GM12878 (cell line): Measurements from ENCODE around the gene IRF9. TPM values are rescaled to one million over a fixed set of nuclear protein-coding genes. Genes with fewer than 3 reads are reported as not detected.

Experiments used
- ATAC-seq: fragments of 200-7000 bp; cut with Tn5 transposase; 3 replicates; pipeline ENCODE4 v1.9.1; 2020; ENCODE audit warnings: mild to moderate bottlenecking, moderate library complexity
- BruUV-seq: library from RNA; stranded (reverse); fragments of 400-500 nt; replicated peaks from 2 replicates; lab custom pipeline; 2021; lab: Mats Ljungman, UMichigan
- CTCF ChIA-PET: fragments of 300-600 bp; sonication (Branson Sonifier 250); formaldehyde crosslinking; extraction: SDS; loops from one replicate; lab custom pipeline; 2021; ENCODE audit warnings: inconsistent platforms; lab: Yijun Ruan, JAX
- POLR2A ChIA-PET: fragments of 350-600 bp; formaldehyde crosslinking; extraction: SDS; loops from one replicate; lab custom pipeline; 2021; ENCODE audit warnings: inconsistent platforms; lab: Charles Lee
- RAD21 ChIA-PET: fragments of 300-600 bp; sonication (Branson Sonifier 250); formaldehyde crosslinking; loops from one replicate; lab custom pipeline; 2023; ENCODE audit warnings: antibody characterized with exemption; ENCODE audit not compliant: unreplicated experiment; lab: Charles Lee
- SMC1A ChIA-PET: fragments of 300-600 bp; sonication (Branson Sonifier 250); formaldehyde crosslinking; loops from one replicate; lab custom pipeline; 2023; ENCODE audit not compliant: unreplicated experiment, uncharacterized antibody; lab: Charles Lee
- DNase-seq: peaks from one replicate; pipeline ENCODE4 v3.0.0-alpha.2; 2011; ENCODE audit warnings: low read depth, low spot score
- FAIRE-seq: peaks from 3 replicates; lab custom pipeline; 2011; peaks lifted over from hg19 to GRCh38; lab: Jason Lieb, UNC
- H2AFZ ChIP-seq: 2 replicates; pipeline ENCODE4 v1.6.0; 2011; ENCODE audit warnings: low read depth, low read length, control low read depth; ENCODE audit not compliant: control insufficient read depth
- H3K27ac ChIP-seq: 2 replicates; pipeline ENCODE4 v1.5.1; 2011; ENCODE audit warnings: control low read depth; ENCODE audit not compliant: control insufficient read depth, insufficient read depth
- H3K27me3 ChIP-seq, 2 experiments: replicated peaks in 1 of 2; 2 replicates each; pipeline versions ENCODE4 v1.6.0 to v1.6.1; 2011; ENCODE audit warnings: low read length in 1 of 2; ENCODE audit not compliant: control insufficient read depth in 2 of 2, insufficient read depth in 2 of 2
- H3K36me3 ChIP-seq, 2 experiments: 2 replicates each; pipeline ENCODE4 v1.5.1; 2011; ENCODE audit warnings: low read length in 1 of 2; ENCODE audit not compliant: control insufficient read depth in 2 of 2, insufficient read depth in 2 of 2
- H3K4me1 ChIP-seq: 2 replicates; pipeline ENCODE4 v1.6.1; 2011; ENCODE audit warnings: mild to moderate bottlenecking, low read length, moderate library complexity, mixed read lengths; ENCODE audit not compliant: control insufficient read depth, insufficient read depth
- H3K4me2 ChIP-seq: 2 replicates; pipeline ENCODE4 v1.6.0; 2011; ENCODE audit warnings: control low read depth; ENCODE audit not compliant: control insufficient read depth, insufficient read depth
- H3K4me3 ChIP-seq: fragments of 200-600 bp; sonication (generic); 2 replicates; pipeline ENCODE4 v1.5.1; 2016
- H3K79me2 ChIP-seq: 2 replicates; pipeline ENCODE4 v1.6.0; 2011; ENCODE audit warnings: low read length; ENCODE audit not compliant: control insufficient read depth, insufficient read depth
- H3K9ac ChIP-seq: 2 replicates; pipeline ENCODE4 v1.8.0; 2011; ENCODE audit warnings: low read length, control low read depth, mixed read lengths; ENCODE audit not compliant: control insufficient read depth, insufficient read depth
- H3K9me3 ChIP-seq: replicated peaks from 3 replicates; pipeline ENCODE4 v1.5.1; 2011; ENCODE audit warnings: mild to moderate bottlenecking, low read length; ENCODE audit not compliant: control insufficient read depth, insufficient read depth
- H4K20me1 ChIP-seq: 2 replicates; pipeline ENCODE4 v1.6.0; 2011; ENCODE audit not compliant: control insufficient read depth, insufficient read depth
- CBX5 ChIP-seq: sonication (generic); IDR thresholded peaks from 2 replicates; pipeline ENCODE4 v1.6.1; 2016; ENCODE audit warnings: low read depth, moderate library complexity, mild to moderate bottlenecking, inconsistent platforms
- CHD1 ChIP-seq: IDR thresholded peaks from 2 replicates; pipeline ENCODE4 v1.6.1; 2012; ENCODE audit warnings: low read depth, low read length, improper control_type of control experiment
- GABPA ChIP-seq: IDR thresholded peaks from 2 replicates; pipeline ENCODE4 v1.6.1; 2014; ENCODE audit warnings: antibody characterized with exemption, low read depth, mild to moderate bottlenecking, inconsistent platforms
- IKZF2 ChIP-seq, 2 experiments: fragments of 450-650 bp; IDR thresholded peaks; 2 replicates each; pipeline ENCODE4 v1.6.1; 2017; ENCODE audit warnings: mild to moderate bottlenecking in 2 of 2, moderate library complexity in 2 of 2
- LARP7 ChIP-seq: fragments of 450-650 bp; IDR thresholded peaks from 2 replicates; pipeline ENCODE4 v1.6.1; 2017; ENCODE audit warnings: mild to moderate bottlenecking
- NBN ChIP-seq: fragments of 450-650 bp; IDR thresholded peaks from 2 replicates; pipeline ENCODE4 v1.6.1; 2016
- POLR2A ChIP-seq: IDR thresholded peaks from 2 replicates; pipeline ENCODE4 v1.6.1; 2011; ENCODE audit warnings: low read depth, mild to moderate bottlenecking, low read length
- POLR2AphosphoS5 ChIP-seq: IDR thresholded peaks from 2 replicates; pipeline ENCODE4 v1.6.1; 2011; ENCODE audit warnings: mild to moderate bottlenecking, low read length, inconsistent platforms
- RUNX3 ChIP-seq: IDR thresholded peaks from 2 replicates; pipeline ENCODE4 v1.6.1; 2012; ENCODE audit warnings: low read length, inconsistent platforms
- SMAD1 ChIP-seq: fragments of 450-650 bp; IDR thresholded peaks from 2 replicates; pipeline ENCODE4 v1.6.1; 2018; ENCODE audit warnings: mild to moderate bottlenecking, low read depth; ENCODE audit not compliant: partially characterized antibody
- SREBF2 ChIP-seq: IDR thresholded peaks from 2 replicates; pipeline ENCODE4 v1.6.1; 2012; ENCODE audit warnings: mild to moderate bottlenecking, low read length
- SUZ12 ChIP-seq: fragments of 200-600 bp; sonication (generic); IDR thresholded peaks from one replicate; pipeline ENCODE4 v1.6.1; 2018; ENCODE audit warnings: antibody characterized with exemption, mild to moderate bottlenecking; ENCODE audit not compliant: unreplicated experiment
- TARDBP ChIP-seq: IDR thresholded peaks from 2 replicates; pipeline ENCODE4 v1.6.1; 2016; ENCODE audit warnings: borderline replicate concordance
- ZNF207 ChIP-seq: fragments of 450-650 bp; IDR thresholded peaks from 2 replicates; pipeline ENCODE4 v1.6.1; 2014; ENCODE audit warnings: antibody characterized with exemption, mild to moderate bottlenecking, borderline replicate concordance
- WGBS: methylation state at CpG from one replicate; pipeline ENCODE4 v1.1.6; 2016; ENCODE audit warnings: low lambda C conversion rate; ENCODE audit not compliant: insufficient replicate concordance, insufficient coverage; ENCODE audit errors: missing lambda C conversion rate; 5-methylcytosine and 5-hydroxymethylcytosine counted together
- in situ Hi-C: fragments of 300-500 bp; cut with MboI; formaldehyde crosslinking; loops from 9 replicates; pipeline ENCODE4 v1.14.3; 2018; ENCODE audit warnings: mixed read lengths
- intact Hi-C: fragments of 100-400 bp; cut with micrococcal nuclease; formaldehyde crosslinking; loops from one replicate; pipeline ENCODE4 v1.14.2; 2022; ENCODE audit not compliant: unreplicated experiment
- polyA plus RNA-seq, 11 experiments: library from polyadenylated mRNA; depleted of rRNA in 4 of 11; unstranded in 6 of 11; stranded (reverse) in 5 of 11; fragments of >200 nt; fragmentation: Nextera tagmentation in 4 of 11; fragmentation: Illumina TruSeq in 1 of 11; extraction: Ambion mirVana in 4 of 11; extraction: Trizol in 1 of 11; gene quantifications; 1 replicate in 1 of 11; 2 replicates in 10 of 11; pipeline versions ENCODE4 v1.2.1 to v1.2.3, GENCODE V29; 2011 to 2016; ENCODE audit warnings: inconsistent platforms in 2 of 11, missing spikeins in 2 of 11, low read depth in 1 of 11
- total RNA-seq, 4 experiments: library from RNA; depleted of rRNA in 3 of 4; stranded (reverse); fragments of >200 nt in 3 of 4; fragmentation: Illumina TruSeq in 1 of 4; extraction: Trizol in 1 of 4; gene quantifications; 2 replicates each; pipeline versions ENCODE4 v1.2.1 to v1.2.3, GENCODE V29; 2013 to 2021
- TF ChIP-seq, protein P1 (sequence below): IDR thresholded peaks from 2 replicates; pipeline ENCODE4 v1.6.1; 2011; ENCODE audit warnings: low read depth, low read length, improper control_type of control experiment, borderline replicate concordance

IRF9 gene
- total and polyA plus RNA-seq, 10 of the 15 experiments (the other 5 are each of a cell fraction or from before 2014, with no cell fraction given) = 47.6 to 234 (median 148) TPM

GRCh38 chr14:24183014-24183481 lies 22.0 kb downstream of the IRF9 start:
- WGBS = 98% methylated on average over 14 of the region's 15 CpGs
- Histone ChIP-seq H2AFZ (no peak overlapping the region), H3K4me3 (no peak overlapping the region), H3K9me3 (no peaks in the 10 kb centered on the region), H3K4me1 (0 out of 2 replicates have a peak, but pooled peaks cover 4% of the 10 kb centered on the region), H3K27me3 (no peaks in the 10 kb centered on the region), H3K36me3 (peaks cover 25 to 55% of the 10 kb centered on the region in 2 experiments), H3K79me2 (peaks cover 14% of the 10 kb centered on the region), H3K27ac (no peak overlapping the region), H4K20me1 (no peaks in the 10 kb centered on the region), H3K4me2 (no peak overlapping the region), H3K9ac (no peak overlapping the region)
- no TSS peak for BruUV-seq
- in situ Hi-C loops (no loop called here), intact Hi-C loops (no loop called here)
- ATAC-seq = no peak
- ChIA-PET CTCF (no interaction called here), RAD21 (interaction anchor here (0.5 kb wide), 1 partner anchor 21 kb away, joined by 3 read pairs; no protein-coding TSS in a partner anchor), POLR2A (no interaction called here), SMC1A (interaction anchor here (0.9 kb wide), 1 partner anchor 13 kb away, joined by 3 read pairs; the partner anchor contains the start of gene TM9SF1)
- no peak for DNase-seq
- no peak for FAIRE-seq
- TF ChIP-seq POLR2AphosphoS5 (peak; percentile 50; the same call in 1 of the 2 replicates), IKZF2 (IDR thresholded peaks at IDR 0.05) (no peak), POLR2A (peak; percentile 74)

GRCh38 chr14:24184104-24184970 lies 23.3 kb downstream of the IRF9 start:
- no peak overlapping the region for H3K27ac ChIP-seq
- RAD21 ChIA-PET = no interaction called here
- FAIRE-seq = no peak
- H3K27me3 ChIP-seq = no peaks in the 10 kb centered on the region
- SMC1A ChIA-PET = no interaction called here
- H3K36me3 ChIP-seq = peaks cover 23 to 49% of the 10 kb centered on the region in 2 experiments
- 0 out of 2 replicates have a peak, but pooled peaks cover 4% of the 10 kb centered on the region for H3K4me1 ChIP-seq
- CTCF ChIA-PET = no interaction called here
- H4K20me1 ChIP-seq = no peaks in the 10 kb centered on the region
- no peak overlapping the region for H3K4me3 ChIP-seq
- H3K9ac ChIP-seq = no peak overlapping the region
- BruUV-seq = no TSS peak
- intact Hi-C loops = no loop called here
- H3K9me3 ChIP-seq = no peaks in the 10 kb centered on the region
- 92% methylated on average over 19 of the region's 19 CpGs for WGBS
- no peak for ATAC-seq
- H3K79me2 ChIP-seq = peaks cover 20% of the 10 kb centered on the region
- POLR2A ChIA-PET = no interaction called here
- no peak for DNase-seq
- H2AFZ ChIP-seq = no peak overlapping the region
- no peak overlapping the region for H3K4me2 ChIP-seq
- in situ Hi-C loops = no loop called here
- TF ChIP-seq GABPA (no peak), ZNF207 (no peak), NBN (no peak), SMAD1 (no peak), CBX5 (no peak), RUNX3 (no peak), SUZ12 (no peak), CHD1 (no peak), LARP7 (no peak), SREBF2 (no peak), TARDBP (no peak)
- TF ChIP-seq, protein P1, sequence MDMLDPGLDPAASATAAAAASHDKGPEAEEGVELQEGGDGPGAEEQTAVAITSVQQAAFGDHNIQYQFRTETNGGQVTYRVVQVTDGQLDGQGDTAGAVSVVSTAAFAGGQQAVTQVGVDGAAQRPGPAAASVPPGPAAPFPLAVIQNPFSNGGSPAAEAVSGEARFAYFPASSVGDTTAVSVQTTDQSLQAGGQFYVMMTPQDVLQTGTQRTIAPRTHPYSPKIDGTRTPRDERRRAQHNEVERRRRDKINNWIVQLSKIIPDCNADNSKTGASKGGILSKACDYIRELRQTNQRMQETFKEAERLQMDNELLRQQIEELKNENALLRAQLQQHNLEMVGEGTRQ = no peak
